Peyer's patch (tissue), 4 donors: Measurements from ENCODE around the gene IMMP2L. TPM values are rescaled to one million over a fixed set of nuclear protein-coding genes. Genes with fewer than 3 reads are reported as not detected.

ENCODE experiments used
- DNase-seq, 3 donors: peaks; one replicate each; pipeline ENCODE4 v3.0.0-alpha.2; 2017 to 2019
- H3K27ac ChIP-seq, 4 donors: fragments of 200-600 bp; sonication (generic); one replicate each; pipeline ENCODE4 v1.5.1; 2016 to 2019
- H3K27me3 ChIP-seq, 2 donors: fragments of 200-600 bp; sonication (generic); one replicate each; pipeline ENCODE4 v1.5.1; 2019
- H3K36me3 ChIP-seq, 3 donors: fragments of 200-600 bp; sonication (generic); one replicate each; pipeline ENCODE4 v1.5.1; 2016 to 2019
- H3K4me1 ChIP-seq, 4 donors: fragments of 200-600 bp; sonication (generic); one replicate each; pipeline ENCODE4 v1.5.1; 2016 to 2019
- H3K4me3 ChIP-seq, 4 donors: fragments of 200-600 bp; sonication (generic); 1 replicate in 3 of 4; 2 replicates in 1 of 4; pipeline ENCODE4 v1.5.1; 2016 to 2019; ENCODE audit warnings: mild to moderate bottlenecking in 1 of 4
- H3K9me3 ChIP-seq, 4 donors: fragments of 200-600 bp; sonication (generic); one replicate each; pipeline ENCODE4 v1.5.1; 2016 to 2019; ENCODE audit warnings: mild to moderate bottlenecking in 1 of 4
- POLR2A ChIP-seq, 2 donors: fragments of 450-650 bp; IDR thresholded peaks; one replicate each; pipeline ENCODE4 v1.5.1; 2017; ENCODE audit warnings: antibody characterized with exemption in 2 of 2, mild to moderate bottlenecking in 2 of 2, moderate library complexity in 2 of 2
- total RNA-seq, 4 donors: library from RNA; depleted of rRNA; stranded (reverse); fragments of >200 nt; gene quantifications; one replicate each; pipeline ENCODE4 v1.1.0, GENCODE V29; 2016
- TF ChIP-seq, protein P1 (sequence below), 6 experiments: fragments of 450-650 bp in 4 of 6; fragments of 200-600 bp in 2 of 6; sonication (generic) in 1 of 6; IDR thresholded peaks; one replicate each; pipeline ENCODE4 v1.5.1; 2017 to 2019; ENCODE audit warnings: antibody characterized with exemption in 6 of 6, mild to moderate bottlenecking in 3 of 6, moderate library complexity in 1 of 6

IMMP2L gene
- total RNA-seq, 4 donors from 2014 or later: 5.1 to 16.5 (median 10.9) TPM

DNA sequence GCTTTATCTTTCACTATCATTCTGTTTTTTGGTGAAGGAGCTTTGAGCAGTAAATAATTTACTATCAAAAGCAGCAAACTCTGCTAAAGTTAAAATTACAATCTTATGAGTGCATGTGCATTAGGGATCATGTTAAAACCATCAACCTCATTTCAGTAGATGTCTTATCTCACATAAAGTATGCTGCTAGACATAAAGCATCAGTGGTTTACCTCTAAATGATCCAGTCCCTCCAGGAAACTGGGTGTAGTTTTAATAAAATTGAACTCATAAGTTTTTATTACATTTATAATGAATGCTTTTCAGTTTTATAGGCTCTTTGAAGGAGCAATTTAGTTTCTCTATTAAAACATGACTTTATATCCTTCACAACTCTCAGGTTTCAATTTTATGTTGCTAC lies 362.6 kb downstream of the IMMP2L start:
- Histone ChIP-seq H3K4me3 (no peak overlapping the region), H3K27ac (no peak overlapping the region), H3K4me1 (no peaks in the 10 kb centered on the region), H3K27me3 (no peaks in the 10 kb centered on the region), H3K36me3 (no peaks in the 10 kb centered on the region), H3K9me3 (no peaks in the 10 kb centered on the region)
- TF ChIP-seq, protein P1, sequence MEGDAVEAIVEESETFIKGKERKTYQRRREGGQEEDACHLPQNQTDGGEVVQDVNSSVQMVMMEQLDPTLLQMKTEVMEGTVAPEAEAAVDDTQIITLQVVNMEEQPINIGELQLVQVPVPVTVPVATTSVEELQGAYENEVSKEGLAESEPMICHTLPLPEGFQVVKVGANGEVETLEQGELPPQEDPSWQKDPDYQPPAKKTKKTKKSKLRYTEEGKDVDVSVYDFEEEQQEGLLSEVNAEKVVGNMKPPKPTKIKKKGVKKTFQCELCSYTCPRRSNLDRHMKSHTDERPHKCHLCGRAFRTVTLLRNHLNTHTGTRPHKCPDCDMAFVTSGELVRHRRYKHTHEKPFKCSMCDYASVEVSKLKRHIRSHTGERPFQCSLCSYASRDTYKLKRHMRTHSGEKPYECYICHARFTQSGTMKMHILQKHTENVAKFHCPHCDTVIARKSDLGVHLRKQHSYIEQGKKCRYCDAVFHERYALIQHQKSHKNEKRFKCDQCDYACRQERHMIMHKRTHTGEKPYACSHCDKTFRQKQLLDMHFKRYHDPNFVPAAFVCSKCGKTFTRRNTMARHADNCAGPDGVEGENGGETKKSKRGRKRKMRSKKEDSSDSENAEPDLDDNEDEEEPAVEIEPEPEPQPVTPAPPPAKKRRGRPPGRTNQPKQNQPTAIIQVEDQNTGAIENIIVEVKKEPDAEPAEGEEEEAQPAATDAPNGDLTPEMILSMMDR (IDR thresholded peaks at IDR 0.05): no peak
- TF ChIP-seq POLR2A (IDR thresholded peaks at IDR 0.05): no peak
- no peak for DNase-seq

DNA sequence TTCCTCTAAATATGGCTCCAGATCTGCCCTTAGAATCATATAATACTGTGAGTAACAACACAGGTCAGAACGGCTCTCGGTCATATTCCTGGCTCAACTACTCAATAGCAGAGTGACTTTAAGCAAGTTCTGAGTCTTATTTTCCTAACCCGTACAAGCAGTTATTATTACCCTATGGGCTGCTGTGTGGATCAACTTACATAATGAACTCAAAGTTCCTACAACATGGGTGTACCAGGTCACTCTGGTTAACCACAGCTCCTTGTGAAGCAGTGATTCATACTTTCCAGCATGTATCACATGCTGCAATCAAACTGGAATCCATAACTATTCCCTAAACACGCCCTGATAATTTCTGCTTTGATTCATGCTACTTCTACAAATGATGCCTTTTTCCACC lies 364.0 kb downstream of the IMMP2L start:
- Histone ChIP-seq H3K27ac (no peak overlapping the region), H3K27me3 (no peaks in the 10 kb centered on the region), H3K9me3 (no peaks in the 10 kb centered on the region), H3K4me3 (no peak overlapping the region), H3K4me1 (no peaks in the 10 kb centered on the region), H3K36me3 (no peaks in the 10 kb centered on the region)
- no peak for DNase-seq
- TF ChIP-seq POLR2A (IDR thresholded peaks at IDR 0.05): no peak
- TF ChIP-seq, protein P1 (IDR thresholded peaks at IDR 0.05): no peak

DNA sequence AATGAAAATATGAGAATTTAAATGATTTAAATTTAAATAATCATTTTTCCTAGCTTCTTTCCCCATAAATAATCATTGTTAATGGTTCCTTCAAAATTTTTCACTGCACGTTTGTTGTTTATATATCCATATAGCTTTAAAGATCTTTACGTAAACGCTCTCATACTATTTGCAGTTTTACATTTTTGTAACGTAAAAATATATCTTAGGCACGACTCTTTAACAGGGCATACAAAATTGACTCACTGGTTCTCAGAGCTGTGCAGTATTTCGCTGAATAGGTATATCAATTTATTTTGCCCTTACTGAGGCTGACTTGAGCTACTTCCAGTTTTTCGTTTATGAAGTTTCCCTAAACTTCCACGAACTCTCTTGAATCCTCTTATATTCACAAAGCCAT lies 365.6 kb downstream of the IMMP2L start:
- Histone ChIP-seq H3K4me1 (no peaks in the 10 kb centered on the region), H3K4me3 (no peak overlapping the region), H3K27ac (no peak overlapping the region), H3K36me3 (no peaks in the 10 kb centered on the region), H3K9me3 (no peaks in the 10 kb centered on the region), H3K27me3 (no peaks in the 10 kb centered on the region)
- no peak for DNase-seq
- no peak for TF ChIP-seq POLR2A (IDR thresholded peaks at IDR 0.05)
- TF ChIP-seq, protein P1 (IDR thresholded peaks at IDR 0.05): no peak

DNA sequence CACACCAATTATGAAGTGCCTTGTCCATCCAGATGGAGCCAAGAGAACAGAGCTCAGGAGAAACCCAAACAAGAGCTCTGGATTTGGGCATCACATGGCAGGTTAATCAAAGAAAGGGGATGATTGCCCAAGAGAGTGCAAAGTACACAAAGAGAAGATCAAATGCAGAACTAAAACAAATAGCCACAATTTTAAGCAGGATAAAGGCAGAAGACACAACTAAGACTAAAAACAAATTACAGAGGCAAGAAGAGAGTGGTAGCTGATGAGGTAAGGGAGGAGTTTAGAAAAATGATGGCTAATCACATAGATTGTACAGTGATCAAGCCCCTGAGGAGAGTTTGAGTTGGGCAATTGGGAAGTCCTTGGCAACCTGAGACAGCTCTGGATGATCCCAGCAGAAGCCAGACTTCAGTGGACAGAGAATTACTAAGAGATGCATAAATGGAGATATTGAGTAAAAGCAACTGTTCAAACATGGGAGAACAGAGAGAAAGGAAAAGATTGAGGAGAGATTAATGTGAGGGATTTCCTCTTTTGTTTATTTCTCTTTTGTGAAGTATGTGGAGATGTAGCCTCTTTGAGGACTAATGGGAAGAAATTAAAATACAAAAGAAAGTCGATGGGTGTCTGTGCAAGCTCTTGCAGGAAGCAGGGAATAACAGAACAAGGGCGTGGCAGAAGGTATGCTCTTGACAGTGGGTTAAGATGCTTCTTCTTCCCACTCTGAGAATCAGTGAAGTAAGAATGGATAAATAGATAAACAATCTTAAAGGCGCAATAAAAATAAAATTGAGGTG lies 369.5 kb downstream of the IMMP2L start:
- no peak for TF ChIP-seq POLR2A (IDR thresholded peaks at IDR 0.05)
- TF ChIP-seq, protein P1 (IDR thresholded peaks at IDR 0.05): no peak
- DNase-seq: no peak
- Histone ChIP-seq H3K27me3 (no peaks in the 10 kb centered on the region), H3K27ac (no peak overlapping the region), H3K9me3 (no peaks in the 10 kb centered on the region), H3K36me3 (no peaks in the 10 kb centered on the region), H3K4me1 (no peaks in the 10 kb centered on the region), H3K4me3 (no peak overlapping the region)

DNA sequence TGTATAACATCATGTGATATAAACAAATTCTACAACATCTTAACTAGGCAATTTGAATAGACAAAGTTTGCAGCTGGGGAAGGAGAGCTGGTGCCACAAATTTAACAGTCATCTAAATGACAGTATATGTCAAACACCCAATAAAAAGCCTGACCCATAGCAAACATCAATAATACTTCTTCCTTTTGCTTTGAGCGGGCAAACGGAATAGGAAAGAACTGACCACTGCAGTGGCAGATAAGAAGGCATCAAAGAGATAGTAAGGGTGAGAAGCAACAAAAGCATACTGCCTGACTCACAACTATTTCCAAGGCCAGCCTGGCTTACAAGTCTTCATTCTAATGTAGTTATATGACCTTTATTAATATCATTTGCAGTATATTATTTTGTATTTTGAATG lies 371.5 kb downstream of the IMMP2L start:
- DNase-seq: no peak
- H3K9me3 ChIP-seq: no peaks in the 10 kb centered on the region
- H3K4me1 ChIP-seq: no peaks in the 10 kb centered on the region
- no peak overlapping the region for H3K27ac ChIP-seq
- TF ChIP-seq, protein P1 (IDR thresholded peaks at IDR 0.05): no peak
- no peak for TF ChIP-seq POLR2A (IDR thresholded peaks at IDR 0.05)
- no peak overlapping the region for H3K4me3 ChIP-seq
- H3K27me3 ChIP-seq: no peaks in the 10 kb centered on the region
- H3K36me3 ChIP-seq: no peaks in the 10 kb centered on the region
